ENCODE results near the gene GGTA1. TPM values are rescaled to one million over a fixed set of nuclear protein-coding genes. Genes with fewer than 3 reads are reported as not detected.
"Not testable (repeated sequence)": the region's sequence is repeated elsewhere in the genome, so short reads cannot be mapped to it uniquely, and the experiment has no call there.

The GGTA1 gene
- total RNA-seq, 1 experiment from 2014 or later = not detected

DNA sequence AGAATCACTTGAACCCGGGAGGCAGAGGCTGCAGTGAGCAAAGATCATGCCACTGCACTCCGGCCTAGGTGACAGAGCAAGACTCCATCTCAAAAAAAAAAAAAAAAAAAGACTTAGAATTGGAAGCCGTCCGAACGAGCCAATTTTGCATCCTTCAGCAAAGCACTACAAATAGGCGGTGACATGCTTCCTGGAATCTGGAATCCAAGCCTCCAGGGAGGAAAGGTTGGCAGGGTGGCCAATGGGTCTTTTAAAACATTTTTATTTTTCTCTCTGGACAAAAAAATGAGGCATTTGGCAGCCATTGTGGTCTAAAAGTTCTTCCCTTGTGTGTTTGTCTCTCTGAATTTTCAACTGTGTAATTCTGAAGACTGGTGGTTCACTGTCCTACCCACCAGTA lies 26.4 kb downstream of the GGTA1 start:
- no peak for DNase-seq (ENCODE audit: low read depth)
- in situ Hi-C loops (cut with HindIII; ENCODE audit: low pct_unique_long_range_greater_than_20kb, low sequenced_read_pairs) = no loop called here

DNA sequence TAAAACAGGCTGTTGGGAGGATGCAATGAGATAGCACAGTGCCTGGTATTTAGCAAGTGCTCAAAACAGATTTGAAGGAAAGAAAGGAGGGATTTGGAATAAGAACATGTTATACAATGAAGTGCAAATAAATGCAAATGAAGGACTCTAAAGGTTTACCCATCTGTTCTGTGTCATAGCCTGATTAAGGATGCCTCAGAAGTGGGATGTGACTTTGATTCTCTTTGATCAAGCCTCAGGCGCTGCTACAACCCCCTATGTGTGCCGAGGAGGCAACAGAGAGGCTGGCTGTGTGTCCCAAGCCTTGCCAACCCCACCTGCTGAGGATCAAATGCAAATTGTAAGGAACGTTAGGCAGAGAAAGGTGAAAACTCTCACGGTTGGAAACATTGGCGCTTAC lies 27.2 kb downstream of the GGTA1 start:
- in situ Hi-C loops (cut with HindIII; ENCODE audit: low pct_unique_long_range_greater_than_20kb, low sequenced_read_pairs) = no loop called here
- no peak for DNase-seq (ENCODE audit: low read depth)

DNA sequence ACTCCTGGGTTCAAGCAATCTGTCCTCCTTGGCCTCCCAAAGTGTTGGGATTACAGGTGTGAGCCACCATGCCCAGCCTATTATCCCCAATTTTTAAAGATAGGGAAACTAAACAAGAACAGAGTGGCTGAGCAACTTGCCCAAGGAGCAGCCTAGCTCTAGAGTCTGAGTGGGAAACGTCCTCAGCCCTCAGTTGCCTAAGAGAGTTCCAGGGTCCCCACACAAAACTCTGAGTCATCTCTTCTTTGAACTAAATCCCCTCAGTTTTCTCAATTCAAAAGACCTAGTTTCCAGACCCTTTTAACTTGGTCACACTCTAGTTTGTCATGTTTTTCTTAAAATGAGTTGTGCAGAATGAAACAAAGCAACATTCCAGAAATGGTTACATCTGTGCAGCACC lies 33.5 kb downstream of the GGTA1 start:
- in situ Hi-C loops (cut with HindIII; ENCODE audit: low pct_unique_long_range_greater_than_20kb, low sequenced_read_pairs) = no loop called here
- no peak for DNase-seq (ENCODE audit: low read depth)

DNA sequence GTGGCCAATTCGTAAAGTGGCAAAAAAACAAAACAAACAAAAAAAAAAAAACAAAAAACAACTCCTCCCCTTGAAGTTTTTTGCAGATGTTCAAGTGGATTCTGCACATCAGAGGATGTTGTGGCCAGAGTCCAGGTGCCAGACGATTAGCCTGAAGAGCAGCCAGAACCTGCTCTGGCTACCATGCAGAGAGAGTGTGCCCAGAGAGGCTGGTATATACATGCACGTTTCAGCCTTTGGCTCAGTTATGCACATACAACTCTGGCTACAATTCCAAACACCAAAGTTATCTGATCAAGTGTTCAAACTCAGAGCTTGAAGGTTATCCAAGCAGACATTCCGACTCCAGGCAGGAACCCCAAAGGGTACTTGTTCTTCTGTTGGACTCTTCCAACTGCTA lies 34.7 kb downstream of the GGTA1 start:
- in situ Hi-C loops (cut with HindIII; ENCODE audit: low pct_unique_long_range_greater_than_20kb, low sequenced_read_pairs) = no loop called here
- DNase-seq (ENCODE audit: low read depth) = no peak

DNA sequence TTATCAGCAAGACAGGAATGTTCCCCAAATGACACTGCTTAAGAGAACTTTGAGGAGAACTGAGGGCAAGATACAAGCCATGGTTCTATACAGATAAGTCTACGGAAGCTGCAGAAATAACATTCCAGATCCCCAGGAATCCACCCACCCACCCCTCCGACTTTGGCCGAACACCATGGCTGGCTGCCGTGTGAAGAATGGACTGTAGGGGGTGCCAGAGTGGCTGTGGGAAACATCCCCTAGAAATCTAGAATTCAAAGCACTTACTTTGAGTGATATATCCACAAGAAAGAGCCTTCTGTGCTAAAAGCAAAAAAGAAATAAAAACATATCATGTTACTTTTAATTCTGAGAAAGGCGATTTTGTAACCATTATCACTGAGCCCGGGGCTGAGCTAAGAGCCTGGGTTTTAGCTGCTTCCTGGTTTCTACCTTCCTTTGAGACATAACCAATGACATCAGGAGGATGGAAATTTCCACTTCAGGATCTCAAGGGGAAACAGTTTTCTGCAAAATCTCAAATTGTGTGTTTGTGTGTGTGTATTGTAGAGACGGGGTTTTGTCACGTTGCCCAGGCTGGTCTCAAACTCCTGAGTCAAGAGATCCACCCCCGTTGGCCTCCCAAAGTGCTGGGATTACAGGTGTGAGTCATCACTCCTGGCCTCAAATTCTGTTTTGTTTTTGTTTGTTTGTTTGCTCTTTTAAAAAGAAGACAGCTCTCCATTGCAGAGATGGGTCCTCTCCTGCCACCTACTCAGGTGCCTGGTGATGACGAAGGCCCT lies 36.4 kb downstream of the GGTA1 start:
- DNase-seq (ENCODE audit: low read depth) = no peak

DNA sequence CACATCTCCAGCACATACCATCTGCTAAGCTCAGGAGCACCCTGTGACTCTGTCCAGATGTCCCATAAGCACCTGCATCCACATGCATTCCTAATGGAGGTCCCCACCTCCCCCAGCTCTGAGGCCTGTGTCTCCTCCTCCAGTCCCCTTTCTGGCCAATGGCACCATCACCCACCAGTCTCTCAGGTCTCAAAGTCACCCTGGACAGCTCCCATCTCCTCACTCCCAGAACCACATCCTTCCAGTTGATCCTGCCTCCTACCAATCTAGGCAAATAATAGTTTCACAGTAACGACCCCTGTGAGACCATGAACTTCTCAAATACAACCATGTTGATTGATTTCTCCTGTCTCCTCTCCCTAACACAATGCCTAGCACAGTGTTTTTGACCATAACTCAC lies 40.1 kb downstream of the GGTA1 start:
- in situ Hi-C loops (cut with HindIII; ENCODE audit: low pct_unique_long_range_greater_than_20kb, low sequenced_read_pairs) = no loop called here
- DNase-seq (ENCODE audit: low read depth) = no peak

More for the DNA sequence above, 36.4 kb downstream of the GGTA1 start:
- in situ Hi-C loops (cut with HindIII; ENCODE audit: low pct_unique_long_range_greater_than_20kb, low sequenced_read_pairs) = no loop called here

DNA sequence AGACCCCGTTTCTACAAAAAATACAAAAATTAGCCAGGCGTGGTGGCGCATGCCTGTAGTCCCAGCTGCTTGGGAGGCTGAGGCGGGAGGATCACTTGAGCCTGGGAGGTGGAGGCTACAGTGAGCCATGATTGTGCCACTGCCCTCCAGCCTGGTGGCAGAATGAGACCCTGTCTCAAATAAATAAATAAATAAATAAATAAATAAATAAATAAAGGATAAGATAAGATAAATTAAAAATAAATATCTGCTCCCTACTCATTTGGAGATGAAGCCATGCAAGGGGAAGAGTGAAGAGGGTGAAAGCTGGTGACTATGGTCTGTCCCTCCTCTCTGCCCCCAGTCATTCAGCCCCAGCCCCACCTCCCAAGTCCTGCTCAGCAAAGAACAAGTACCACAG lies 41.2 kb downstream of the GGTA1 start:
- in situ Hi-C loops (cut with HindIII; ENCODE audit: low pct_unique_long_range_greater_than_20kb, low sequenced_read_pairs) = not testable (repeated sequence)

DNA sequence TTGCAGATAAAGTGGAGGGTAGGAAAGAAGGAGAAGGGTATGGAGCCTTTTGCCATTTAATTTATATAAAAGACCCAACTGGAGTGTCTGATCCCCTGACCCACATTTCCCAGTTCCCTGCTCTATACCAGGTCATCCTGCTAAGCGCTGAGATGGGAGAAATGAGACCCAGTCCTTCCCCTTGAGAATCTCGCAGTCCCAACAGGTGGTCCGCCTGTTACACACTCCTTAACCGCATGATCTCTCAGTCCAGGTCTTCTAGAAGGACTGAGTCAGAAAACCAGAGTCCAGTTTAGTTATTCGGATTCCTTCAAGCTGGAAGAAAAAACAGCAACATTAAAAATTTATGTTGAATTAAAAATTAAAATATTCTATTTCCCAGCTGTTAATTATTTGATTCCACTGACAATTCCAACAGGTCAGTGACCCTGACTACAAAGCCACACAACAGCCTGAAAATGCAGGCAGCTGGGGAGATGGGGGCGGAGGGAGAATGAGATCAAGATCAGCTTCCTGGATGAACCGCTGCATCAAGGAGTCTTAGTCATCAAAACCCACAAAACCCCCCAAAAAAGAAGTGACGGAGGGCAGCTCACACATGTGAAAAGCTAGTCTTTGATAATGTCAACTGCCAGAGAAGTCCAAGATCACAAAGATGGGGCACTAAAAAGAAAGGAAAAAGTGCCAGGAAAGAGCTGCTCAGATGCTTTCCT lies 44.0 kb downstream of the GGTA1 start:
- in situ Hi-C loops (cut with HindIII; ENCODE audit: low pct_unique_long_range_greater_than_20kb, low sequenced_read_pairs) = no loop called here
- no peak for DNase-seq (ENCODE audit: low read depth)

More for the DNA sequence above, 41.2 kb downstream of the GGTA1 start:
- not testable (repeated sequence) for DNase-seq (ENCODE audit: low read depth)

DNA sequence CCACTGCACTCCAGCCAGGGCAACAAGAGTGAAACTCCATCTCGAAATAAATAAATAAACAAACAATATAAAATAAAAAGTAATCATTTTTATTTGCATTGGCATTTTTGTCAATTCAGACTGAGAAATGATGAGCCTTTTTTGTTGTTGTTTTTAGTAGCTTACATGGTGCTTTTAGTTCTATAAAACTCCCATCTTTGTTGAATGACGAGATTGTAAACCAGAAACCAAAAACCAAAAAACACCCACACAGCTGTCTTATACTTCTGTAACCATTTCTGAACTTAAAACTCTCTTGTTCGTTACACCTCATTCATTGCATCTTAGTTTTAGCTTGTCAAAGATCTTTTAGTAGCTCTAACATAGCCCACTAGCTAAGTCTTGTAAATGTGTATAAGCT lies 44.7 kb downstream of the GGTA1 start:
- in situ Hi-C loops (cut with HindIII; ENCODE audit: low pct_unique_long_range_greater_than_20kb, low sequenced_read_pairs) = no loop called here
- no peak for DNase-seq (ENCODE audit: low read depth)

DNA sequence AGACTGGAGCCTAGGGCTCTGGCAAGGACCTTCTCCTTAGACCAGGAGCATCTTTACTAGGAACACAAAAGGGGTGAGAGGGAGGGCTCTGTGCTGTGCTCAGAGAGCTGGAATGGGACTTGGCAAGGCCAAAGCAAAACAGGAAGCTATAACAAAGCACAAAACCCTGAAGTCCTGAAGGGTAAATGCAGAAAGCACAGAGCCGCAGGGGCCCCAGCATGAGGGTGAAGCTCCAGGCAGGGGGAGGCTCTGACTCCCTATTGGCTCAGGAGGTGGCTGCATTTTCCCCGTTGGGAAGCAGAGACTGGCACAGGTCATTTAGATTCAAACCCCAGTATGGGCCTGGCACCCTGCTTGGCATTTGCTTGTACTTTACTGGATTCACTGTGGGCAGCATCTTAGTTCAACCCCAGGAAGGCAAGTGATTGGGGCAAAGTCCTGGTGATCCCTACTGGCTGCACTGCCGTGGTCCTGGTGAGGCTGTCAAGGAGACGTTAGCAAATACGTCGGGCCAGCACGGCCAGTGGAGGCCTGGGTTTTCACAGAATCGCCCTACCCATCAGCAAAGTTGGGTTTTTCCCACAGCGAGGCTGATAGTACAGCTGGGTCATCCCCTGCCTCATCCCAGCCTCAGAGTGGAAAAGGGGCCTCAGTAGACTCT lies 46.3 kb downstream of the GGTA1 start:
- in situ Hi-C loops (cut with HindIII; ENCODE audit: low pct_unique_long_range_greater_than_20kb, low sequenced_read_pairs) = no loop called here
- no peak for DNase-seq (ENCODE audit: low read depth)

DNA sequence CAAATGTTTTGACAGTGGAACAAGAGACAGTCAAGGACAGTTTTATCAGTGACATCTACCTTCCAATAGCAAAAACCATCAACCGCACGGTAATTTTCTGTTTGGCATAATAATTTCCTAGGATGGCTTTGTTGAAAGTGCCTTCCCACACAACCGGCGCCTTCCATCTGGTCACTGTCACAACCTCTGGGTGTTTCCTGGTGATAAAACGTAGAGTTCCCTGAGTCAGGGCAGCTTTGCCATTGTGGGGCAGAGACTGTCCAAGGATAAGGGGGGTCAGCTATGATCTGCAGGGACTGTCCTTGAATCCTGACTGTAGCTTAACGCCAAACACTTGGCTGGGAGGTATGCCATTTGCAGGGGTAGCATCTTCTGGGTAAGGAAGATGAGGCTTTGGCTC lies 47.6 kb downstream of the GGTA1 start:
- DNase-seq (ENCODE audit: low read depth) = no peak
- in situ Hi-C loops (cut with HindIII; ENCODE audit: low pct_unique_long_range_greater_than_20kb, low sequenced_read_pairs) = no loop called here

DNA sequence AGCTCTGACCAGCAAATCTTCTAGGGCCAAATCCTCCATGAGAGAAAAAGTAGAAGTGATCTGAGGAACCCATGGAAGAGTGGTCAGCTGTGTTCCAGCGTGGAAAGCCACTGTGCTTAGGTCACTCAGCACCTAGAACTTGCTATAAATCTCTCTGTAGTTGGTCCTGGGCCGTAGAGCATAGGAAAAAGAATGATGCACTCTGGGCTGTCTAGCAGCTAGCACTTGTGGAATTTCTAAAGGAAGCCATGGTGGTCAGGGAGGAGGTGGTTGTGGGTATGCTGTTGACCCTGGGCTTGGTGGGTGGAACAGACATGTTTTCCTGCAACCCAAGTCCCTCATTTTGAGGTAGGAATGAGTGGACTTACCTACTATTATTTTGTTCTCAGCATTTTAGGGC lies 48.1 kb downstream of the GGTA1 start:
- no peak for DNase-seq (ENCODE audit: low read depth)
- in situ Hi-C loops (cut with HindIII; ENCODE audit: low pct_unique_long_range_greater_than_20kb, low sequenced_read_pairs) = no loop called here

DNA sequence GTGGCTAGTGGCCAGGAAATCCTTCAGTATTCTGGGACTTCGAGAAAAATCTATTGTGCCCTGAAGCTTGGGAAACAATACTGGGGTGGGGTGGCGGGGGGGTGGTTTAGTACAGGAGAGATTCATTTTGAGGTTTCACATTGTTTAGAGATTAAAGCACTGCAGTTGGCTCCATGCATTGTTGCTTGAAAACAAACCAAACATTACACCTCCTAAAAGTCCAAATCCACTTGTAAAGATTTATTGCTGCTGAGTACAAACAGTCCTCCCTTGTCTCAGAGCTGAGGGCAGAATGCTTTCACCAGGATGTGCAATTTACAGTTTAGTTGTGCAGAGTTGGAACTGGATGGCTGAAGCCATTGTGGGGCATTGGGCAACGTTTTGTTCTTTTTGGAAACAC lies 49.4 kb downstream of the GGTA1 start:
- no peak for DNase-seq (ENCODE audit: low read depth)
- in situ Hi-C loops (cut with HindIII; ENCODE audit: low pct_unique_long_range_greater_than_20kb, low sequenced_read_pairs) = no loop called here

DNA sequence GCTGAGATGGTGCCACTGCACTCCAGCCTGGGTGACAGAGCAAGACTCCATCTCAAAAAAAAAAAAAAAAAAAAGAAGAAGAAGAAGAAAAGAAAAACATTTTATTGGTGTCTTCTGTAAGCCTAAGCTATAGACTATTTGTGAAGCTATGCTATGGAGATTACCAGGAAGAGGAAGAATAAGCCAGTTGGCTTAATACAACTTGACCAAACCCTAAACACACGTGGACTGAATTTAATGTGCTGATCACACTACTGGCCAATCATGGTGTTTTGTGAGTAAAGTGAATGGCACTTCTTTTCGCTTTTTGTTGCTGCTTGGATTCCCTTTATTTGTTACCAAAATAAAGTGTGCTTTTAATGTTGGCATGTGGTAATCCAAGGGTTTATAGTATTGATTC lies 49.9 kb downstream of the GGTA1 start:
- in situ Hi-C loops (cut with HindIII; ENCODE audit: low pct_unique_long_range_greater_than_20kb, low sequenced_read_pairs) = no loop called here
- DNase-seq (ENCODE audit: low read depth) = no peak

DNA sequence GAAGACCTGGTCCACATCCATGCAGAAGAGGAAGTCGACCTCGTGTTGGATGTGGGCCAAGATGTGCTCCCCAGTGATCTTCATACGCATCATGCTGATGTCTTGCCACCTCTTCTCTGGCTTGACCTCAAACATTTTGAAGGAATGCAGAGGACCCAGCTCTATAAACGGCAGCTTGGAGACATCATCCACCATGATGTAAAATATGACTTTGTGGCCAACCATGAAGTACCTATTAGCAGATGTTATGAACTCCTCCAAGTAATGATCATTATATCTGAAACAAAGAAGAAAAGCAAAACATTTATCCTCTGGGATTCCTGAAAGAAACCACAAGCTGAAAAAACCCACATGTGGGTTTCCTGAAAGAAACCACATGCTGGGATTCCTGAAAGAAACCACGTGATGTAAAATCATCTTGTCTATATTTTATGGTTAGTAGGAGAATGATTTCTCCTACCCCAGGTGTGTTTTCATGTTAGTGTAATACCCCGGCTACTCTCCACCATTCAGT lies 52.3 kb downstream of the GGTA1 start:
- in situ Hi-C loops (cut with HindIII; ENCODE audit: low pct_unique_long_range_greater_than_20kb, low sequenced_read_pairs) = no loop called here
- no peak for DNase-seq (ENCODE audit: low read depth)

DNA sequence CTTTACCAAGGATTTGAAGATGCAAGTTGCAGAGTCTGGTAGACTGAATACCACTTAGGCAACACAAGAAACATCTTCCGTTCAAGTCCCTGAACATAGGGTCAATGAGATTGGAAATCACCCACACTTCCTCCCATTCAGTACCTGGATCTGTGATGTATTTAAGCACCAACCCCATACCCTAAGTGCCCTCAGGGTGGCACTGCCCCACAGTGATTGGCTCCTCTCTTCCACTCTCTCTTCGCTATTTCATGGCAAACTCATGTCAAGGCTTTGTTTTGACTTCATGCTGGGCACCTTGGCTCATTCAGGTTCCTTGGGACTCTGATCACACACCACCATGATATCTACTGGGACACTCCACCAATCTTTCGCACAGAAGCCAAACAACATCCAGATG lies 53.7 kb downstream of the GGTA1 start:
- in situ Hi-C loops (cut with HindIII; ENCODE audit: low pct_unique_long_range_greater_than_20kb, low sequenced_read_pairs) = no loop called here
- no peak for DNase-seq (ENCODE audit: low read depth)

DNA sequence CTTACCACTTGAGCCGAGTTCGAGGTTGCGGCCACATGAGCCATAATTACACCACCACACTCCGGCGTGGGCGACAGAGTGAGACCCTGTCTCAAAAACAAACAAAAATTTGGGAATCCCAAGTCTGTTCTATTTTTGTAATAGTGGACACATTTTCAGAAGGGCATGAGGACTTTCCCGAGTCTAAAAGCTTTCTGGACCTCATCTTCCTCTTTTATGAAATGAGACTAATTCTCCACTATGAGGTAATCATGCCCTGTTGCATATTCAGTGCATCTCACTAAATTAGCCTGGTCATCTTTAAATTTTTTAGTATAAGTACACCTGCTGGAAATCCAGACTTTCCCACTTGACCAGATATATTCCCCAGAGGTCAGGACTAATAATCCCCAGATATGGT lies 55.7 kb downstream of the GGTA1 start:
- DNase-seq (ENCODE audit: low read depth) = no peak
- in situ Hi-C loops (cut with HindIII; ENCODE audit: low pct_unique_long_range_greater_than_20kb, low sequenced_read_pairs) = no loop called here

DNA sequence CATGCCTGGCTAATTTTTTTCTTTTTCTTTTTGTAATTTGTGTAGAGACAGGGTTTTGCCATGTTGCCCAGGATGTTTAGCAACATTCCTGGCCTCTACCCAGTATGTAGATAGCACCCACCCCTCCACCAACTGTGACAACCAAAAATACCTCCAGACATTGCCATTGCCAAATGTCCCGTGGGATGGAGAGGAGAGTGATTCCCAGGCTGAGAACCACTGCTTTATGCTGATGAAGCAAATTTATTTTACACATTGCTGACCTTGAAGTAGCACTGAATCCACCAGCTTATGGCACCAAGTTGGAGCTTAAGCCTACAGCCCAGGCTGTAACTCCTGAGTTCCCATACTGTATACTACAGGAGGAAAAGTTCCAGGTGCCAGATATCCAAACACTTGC lies 58.5 kb downstream of the GGTA1 start:
- in situ Hi-C loops (cut with HindIII; ENCODE audit: low pct_unique_long_range_greater_than_20kb, low sequenced_read_pairs) = no loop called here

More for the DNA sequence above, 58.5 kb downstream of the GGTA1 start:
- no peak for DNase-seq (ENCODE audit: low read depth)

Data from Caki2 (cell line).